CD4-positive, alpha-beta T cell (primary cell): Measurements from ENCODE around the gene REV3L. TPM values are rescaled to one million over a fixed set of nuclear protein-coding genes. Genes with fewer than 3 reads are reported as not detected.

Source experiments
- ATAC-seq: fragments of 200-7000 bp; cut with Tn5 transposase; one replicate; pipeline ENCODE4 v1.10.0; 2022; ENCODE audit warnings: mild to moderate bottlenecking; ENCODE audit not compliant: poor library complexity
- CTCF ChIA-PET: fragments of 350-600 bp; sonication (Branson Sonifier 250); formaldehyde crosslinking; loops from one replicate; lab custom pipeline; 2021; ENCODE audit warnings: antibody characterized with exemption, inconsistent platforms; lab: Charles Lee
- POLR2A ChIA-PET: fragments of 350-600 bp; sonication (Branson Sonifier 250); formaldehyde crosslinking; loops from one replicate; lab custom pipeline; 2021; ENCODE audit warnings: antibody characterized with exemption, inconsistent platforms; lab: Charles Lee
- DNase-seq, 14 experiments: peaks; one replicate each; pipeline ENCODE4 v3.0.0-alpha.2; 2013 to 2020; ENCODE audit warnings: mixed read lengths in 2 of 14
- H3K27ac ChIP-seq, 2 donors: one replicate each; pipeline versions ENCODE4 v1.5.1 to v1.7.0; 2013; ENCODE audit warnings: low read length in 2 of 2, low read depth in 1 of 2, mild to moderate bottlenecking in 1 of 2
- H3K27me3 ChIP-seq, 2 experiments: 1 replicate in 1 of 2; 2 replicates in 1 of 2; pipeline versions ENCODE4 v1.6.1 to v1.7.0; 2013; ENCODE audit warnings: low read length in 2 of 2, control low read depth in 1 of 2, mild to moderate bottlenecking in 1 of 2, moderate library complexity in 1 of 2; ENCODE audit not compliant: insufficient read depth in 2 of 2, control insufficient read depth in 1 of 2
- H3K36me3 ChIP-seq: one replicate; pipeline ENCODE4 v1.6.1; 2013; ENCODE audit warnings: low read length, control low read depth; ENCODE audit not compliant: insufficient read depth
- H3K4me1 ChIP-seq: one replicate; pipeline ENCODE4 v1.6.1; 2013; ENCODE audit warnings: low read length, control low read depth; ENCODE audit not compliant: insufficient read depth
- H3K4me3 ChIP-seq: one replicate; pipeline ENCODE4 v1.5.1; 2013; ENCODE audit warnings: mild to moderate bottlenecking, low read length, moderate library complexity
- H3K9me3 ChIP-seq, 2 experiments: 1 replicate in 1 of 2; 2 replicates in 1 of 2; pipeline versions ENCODE4 v1.6.1 to v1.7.0; 2013; ENCODE audit warnings: low read length in 2 of 2, mild to moderate bottlenecking in 2 of 2, control low read depth in 1 of 2, moderate library complexity in 1 of 2; ENCODE audit not compliant: control insufficient read depth in 1 of 2, insufficient read depth in 1 of 2
- H3K27ac Mint-ChIP-seq: one replicate; pipeline ENCODE4 v1.8.0; 2020; ENCODE audit warnings: mixed read lengths
- H3K27me3 Mint-ChIP-seq: one replicate; pipeline ENCODE4 v1.8.0; 2021; ENCODE audit warnings: mixed read lengths
- H3K36me3 Mint-ChIP-seq: one replicate; pipeline ENCODE4 v1.8.0; 2021; ENCODE audit warnings: low read depth, mixed read lengths
- H3K4me1 Mint-ChIP-seq: one replicate; pipeline ENCODE4 v1.8.0; 2021; ENCODE audit warnings: low read depth, mixed read lengths
- H3K4me3 Mint-ChIP-seq: one replicate; pipeline ENCODE4 v1.8.0; 2020; ENCODE audit warnings: mild to moderate bottlenecking, mixed read lengths
- H3K9me3 Mint-ChIP-seq: one replicate; pipeline ENCODE4 v1.8.0; 2020; ENCODE audit warnings: mixed read lengths
- CTCF ChIP-seq: fragments of 200-600 bp; IDR thresholded peaks from one replicate; pipeline ENCODE4 v1.8.0; 2022; ENCODE audit warnings: antibody characterized with exemption, mild to moderate bottlenecking
- intact Hi-C, 2 experiments: fragments of 100-400 bp; cut with DNase I in 1 of 2; cut with micrococcal nuclease in 1 of 2; formaldehyde crosslinking; loops; one replicate each; pipeline versions ENCODE4 v1.15.1 to v1.9.0; 2023 to 2025; cut with DNase I, micrococcal nuclease
- total RNA-seq, 174 experiments: library from RNA in 2 of 174; stranded (reverse) in 2 of 174; gene quantifications; one replicate each; pipeline ENCODE4 v1.2.3 and lab custom pipeline; 2021 to 2026

Gene REV3L
- total RNA-seq, 2 experiments from 2014 or later, result 17.0 to 20.6 TPM

DNA sequence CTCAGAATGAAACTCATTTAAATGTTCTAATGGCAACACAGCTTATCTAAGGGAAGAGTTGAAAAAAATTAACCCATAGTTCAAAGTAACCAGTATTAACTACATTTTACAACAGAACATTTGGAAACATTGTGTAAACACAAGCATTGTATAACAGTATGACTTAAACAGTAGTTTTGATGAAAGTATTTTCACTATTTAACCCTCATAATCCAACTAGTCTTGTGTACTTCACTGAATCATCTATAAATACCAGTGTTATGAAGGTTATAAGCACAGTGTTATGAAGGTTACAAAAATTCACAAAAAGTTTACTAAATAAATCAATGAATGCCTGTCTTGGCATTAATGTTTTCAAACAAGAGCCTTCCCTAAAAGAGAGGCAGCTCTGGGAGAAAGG lies 66.5 kb downstream of the REV3L start:
- intact Hi-C loops, result no loop called here
- Histone ChIP-seq H3K27me3 (no peaks in the 10 kb centered on the region), H3K4me1 (no peaks in the 10 kb centered on the region), H3K27ac (no peak overlapping the region), H3K36me3 (peaks cover 13% of the 10 kb centered on the region), H3K9me3 (no peaks in the 10 kb centered on the region), H3K4me3 (no peak overlapping the region)
- DNase-seq (no peak), ATAC-seq (no peak)
- no peaks in the 10 kb centered on the region for H3K27me3 Mint-ChIP-seq
- CTCF ChIA-PET, result no interaction called here
- no peak overlapping the region for H3K27ac Mint-ChIP-seq
- H3K36me3 Mint-ChIP-seq, result no peaks in the 10 kb centered on the region
- no peak for TF ChIP-seq CTCF
- POLR2A ChIA-PET, result no interaction called here
- no peak overlapping the region for H3K4me3 Mint-ChIP-seq
- no peaks in the 10 kb centered on the region for H3K9me3 Mint-ChIP-seq
- H3K4me1 Mint-ChIP-seq, result peaks cover 5% of the 10 kb centered on the region

GRCh38 chr6:111414373-111414772 lies 68.6 kb downstream of the REV3L start:
- Mint-ChIP-seq H3K27ac (no peak overlapping the region), H3K36me3 (peaks cover 17% of the 10 kb centered on the region), H3K4me1 (no peaks in the 10 kb centered on the region), H3K4me3 (no peak overlapping the region), H3K27me3 (no peaks in the 10 kb centered on the region), H3K9me3 (no peaks in the 10 kb centered on the region)
- no peaks in the 10 kb centered on the region for H3K9me3 ChIP-seq
- H3K27ac ChIP-seq, result no peak overlapping the region
- H3K4me3 ChIP-seq, result no peak overlapping the region
- no peaks in the 10 kb centered on the region for H3K4me1 ChIP-seq
- ChIA-PET POLR2A (interaction anchor here (0.6 kb wide), 1 partner anchor 149 kb away, joined by 3 read pairs; no protein-coding TSS in a partner anchor), CTCF (no interaction called here)
- H3K27me3 ChIP-seq, result no peaks in the 10 kb centered on the region
- DNase-seq, result no peak
- intact Hi-C loops, result no loop called here
- ATAC-seq, result no peak
- TF ChIP-seq CTCF, result no peak
- peaks cover 25% of the 10 kb centered on the region for H3K36me3 ChIP-seq

DNA sequence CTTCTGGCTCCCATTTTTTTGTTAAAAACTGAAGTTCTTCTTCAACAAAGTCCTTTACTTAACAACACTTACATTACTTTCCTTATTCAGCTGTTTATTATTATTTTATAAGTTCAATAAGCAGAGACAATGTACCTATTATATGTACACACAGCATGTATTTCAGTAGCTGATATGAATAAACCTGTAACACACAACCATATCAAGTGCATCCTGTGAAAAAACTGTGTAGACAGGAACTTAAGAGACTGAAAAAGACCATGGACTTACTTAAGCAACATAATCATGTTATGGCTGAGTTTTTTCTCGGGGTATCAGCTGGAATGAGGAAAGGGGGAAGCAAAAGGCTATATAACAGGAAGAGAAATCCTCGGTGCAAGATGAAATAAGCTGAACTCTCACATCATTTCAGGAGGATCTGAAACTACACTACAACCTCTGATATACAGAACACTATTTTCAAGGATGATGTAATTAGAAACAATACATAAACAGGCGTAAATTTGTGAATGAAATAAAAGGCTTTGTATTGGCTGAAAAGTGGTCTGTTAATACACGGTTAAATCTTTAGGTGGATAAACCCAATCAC lies 70.9 kb downstream of the REV3L start:
- ChIA-PET POLR2A (interaction anchor here (0.7 kb wide), 1 partner anchor 24 kb away, joined by 3 read pairs; no protein-coding TSS in a partner anchor), CTCF (no interaction called here)
- peaks cover 31% of the 10 kb centered on the region for H3K36me3 Mint-ChIP-seq
- no peaks in the 10 kb centered on the region for H3K27me3 ChIP-seq
- H3K4me3 ChIP-seq, result no peak overlapping the region
- no peaks in the 10 kb centered on the region for H3K9me3 Mint-ChIP-seq
- TF ChIP-seq CTCF, result no peak
- no peaks in the 10 kb centered on the region for H3K9me3 ChIP-seq
- no peaks in the 10 kb centered on the region for H3K27me3 Mint-ChIP-seq
- no peaks in the 10 kb centered on the region for H3K4me1 ChIP-seq
- intact Hi-C loops, result no loop called here
- no peaks in the 10 kb centered on the region for H3K4me1 Mint-ChIP-seq
- no peak overlapping the region for H3K4me3 Mint-ChIP-seq
- no peak overlapping the region for H3K27ac Mint-ChIP-seq
- H3K36me3 ChIP-seq, result peaks cover 29% of the 10 kb centered on the region
- no peak overlapping the region for H3K27ac ChIP-seq
- ATAC-seq (no peak), DNase-seq (peak in 2 of 14 experiments; percentile 19 to 27)
